NK-92 (cell line): ENCODE results near the gene F8.
"Not testable (repeated sequence)": the region's sequence is repeated elsewhere in the genome, so short reads cannot be mapped to it uniquely, and the experiment has no call there.

Experiments
- DNase-seq: peaks from one replicate; lab custom pipeline; 2025; ENCODE audit not compliant: unreplicated experiment; lab: John Stamatoyannopoulos, UW

Gene F8

DNA sequence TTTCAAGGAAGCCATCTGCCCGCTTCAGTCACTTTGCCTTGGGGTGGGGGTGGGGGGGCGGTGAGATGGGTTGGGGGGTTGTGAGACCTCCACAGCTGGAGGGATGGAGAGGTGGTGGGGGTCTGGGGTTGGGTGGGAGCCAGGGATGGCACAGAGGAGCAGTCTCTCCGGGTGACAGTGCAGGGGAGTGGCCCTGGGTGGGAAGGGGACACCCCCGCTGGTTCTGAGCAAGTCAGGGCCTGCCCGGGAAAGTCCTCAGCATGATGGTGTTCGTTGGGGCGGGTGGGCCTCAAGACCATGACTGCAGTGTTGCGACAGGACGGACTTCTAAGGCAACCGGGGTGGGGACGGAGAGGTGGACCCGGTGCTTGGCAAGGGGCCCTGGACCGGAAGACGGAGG lies 137.0 kb downstream of the F8 start:
- not testable (repeated sequence) for DNase-seq

GRCh38 chrX:154885057-154885456 lies 137.5 kb downstream of the F8 start:
- DNase-seq, result not testable (repeated sequence)

DNA sequence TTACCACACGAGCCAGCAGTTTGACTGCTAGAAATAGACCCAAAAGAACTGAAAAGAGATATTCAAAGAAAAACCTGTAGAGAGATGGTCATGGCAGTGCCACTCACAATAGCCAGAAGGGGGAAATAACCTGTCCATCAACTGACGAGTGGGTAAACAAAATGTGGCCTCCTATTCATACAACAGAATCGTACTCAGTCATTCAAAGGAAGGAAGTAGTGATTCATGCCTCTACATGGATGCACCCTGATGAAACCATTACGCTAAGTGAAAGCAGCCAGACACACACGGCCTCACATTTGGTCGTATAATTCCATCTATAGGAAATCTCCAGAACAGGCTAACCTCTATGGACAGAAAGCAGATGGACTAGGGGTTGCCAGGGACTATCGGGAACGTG lies 138.5 kb downstream of the F8 start:
- not testable (repeated sequence) for DNase-seq

- no peak for DNase-seq
Measured at GRCh38 chrX:154873329-154873728, 149.2 kb downstream of the F8 start.

DNA sequence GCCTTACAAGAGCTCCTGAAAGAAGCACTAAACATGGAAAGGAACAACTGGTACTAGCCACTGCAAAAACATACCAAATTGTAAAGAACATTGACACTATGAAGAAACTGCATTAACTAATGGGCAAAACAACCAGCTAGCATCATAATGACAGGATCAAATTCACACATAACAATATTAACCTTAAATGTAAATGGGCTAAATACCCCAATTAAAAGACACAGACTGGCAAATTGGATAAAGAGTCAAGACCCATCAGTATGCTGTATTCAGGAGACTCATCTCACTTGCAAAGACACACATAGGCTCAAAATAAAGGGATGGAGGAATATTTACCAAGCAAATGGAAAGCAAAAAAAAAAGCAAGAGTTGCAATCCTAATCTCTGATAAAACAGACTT lies 154.0 kb downstream of the F8 start:
- DNase-seq, result not testable (repeated sequence)

DNA sequence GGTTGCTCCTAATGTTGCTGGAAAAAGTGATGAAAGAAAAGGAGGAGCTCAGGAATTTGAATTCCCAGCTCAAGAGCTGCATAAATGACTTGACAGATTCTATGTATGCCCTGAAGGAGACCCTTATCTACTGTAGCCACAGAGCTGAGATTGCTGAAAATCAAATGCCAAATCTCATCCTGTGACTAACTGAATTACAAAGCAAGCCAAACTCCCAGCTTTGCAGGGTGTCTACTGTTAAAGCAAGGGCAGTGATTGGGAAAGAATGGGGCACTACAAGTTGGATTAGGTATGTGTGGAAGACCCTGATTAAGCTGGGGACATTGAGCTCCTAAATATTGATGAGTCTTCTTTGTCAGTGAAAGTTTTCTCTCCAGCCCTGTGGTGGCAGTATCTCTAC lies 167.3 kb downstream of the F8 start:
- no peak for DNase-seq

GRCh38 chrX:154850957-154851611 lies 171.4 kb downstream of the F8 start:
- DNase-seq, result no peak

- DNase-seq, result no peak
Measured at GRCh38 chrX:154840856-154841255, 181.7 kb downstream of the F8 start.

DNA sequence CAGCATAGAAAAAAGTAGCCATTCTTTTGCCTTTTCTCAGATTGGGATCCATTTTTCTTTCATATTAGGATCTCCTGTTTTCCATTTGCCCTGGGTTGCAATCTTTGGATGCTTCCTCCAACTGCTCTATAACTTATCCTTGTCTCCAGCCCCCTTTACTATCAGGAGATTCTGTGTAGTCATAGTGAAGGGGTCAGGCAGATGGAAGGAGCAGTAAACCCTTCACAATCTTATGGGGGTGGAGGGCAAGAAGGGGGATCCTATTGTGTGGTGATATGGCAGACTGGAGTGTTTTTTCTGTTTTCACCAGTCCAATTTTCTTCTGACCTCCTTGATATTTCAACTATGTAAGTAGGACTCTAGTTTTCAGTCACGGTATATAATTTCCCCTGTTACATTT lies 186.4 kb downstream of the F8 start:
- DNase-seq, result no peak

DNA sequence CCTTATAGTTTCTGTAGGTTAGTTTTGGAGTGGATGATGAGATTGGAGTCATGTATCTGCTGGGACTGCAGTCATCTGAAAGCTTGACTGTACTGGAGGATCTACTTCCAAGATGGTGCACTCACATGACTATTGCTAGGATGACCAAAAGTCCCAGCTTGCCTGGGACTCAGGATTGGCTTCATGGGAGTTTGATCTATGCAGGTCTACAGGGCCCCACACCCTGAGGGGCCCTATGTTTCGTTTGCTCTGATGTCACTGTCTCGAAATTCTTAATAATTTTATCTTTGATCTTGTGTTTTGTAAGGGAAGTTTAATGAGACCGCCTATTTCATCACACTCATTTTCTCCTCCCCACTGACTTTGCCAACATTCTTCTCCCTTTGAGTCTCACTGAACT lies 188.0 kb downstream of the F8 start, which contains the start of gene SMIM9:
SMIM9 (minus strand) TSS at position 101 of the 400 bp plus-strand sequence. CDS start 3,806 bp downstream, outside the sequence.
- no peak for DNase-seq

- DNase-seq, result no peak
Measured at GRCh38 chrX:154833746-154834274, 188.7 kb downstream of the F8 start.

- DNase-seq, result no peak
Measured at GRCh38 chrX:154829926-154830442, 192.5 kb downstream of the F8 start.

- no peak for DNase-seq
Measured at GRCh38 chrX:154829134-154829533, 193.4 kb downstream of the F8 start.

GRCh38 chrX:154828016-154828408 lies 194.5 kb downstream of the F8 start:
- no peak for DNase-seq

DNA sequence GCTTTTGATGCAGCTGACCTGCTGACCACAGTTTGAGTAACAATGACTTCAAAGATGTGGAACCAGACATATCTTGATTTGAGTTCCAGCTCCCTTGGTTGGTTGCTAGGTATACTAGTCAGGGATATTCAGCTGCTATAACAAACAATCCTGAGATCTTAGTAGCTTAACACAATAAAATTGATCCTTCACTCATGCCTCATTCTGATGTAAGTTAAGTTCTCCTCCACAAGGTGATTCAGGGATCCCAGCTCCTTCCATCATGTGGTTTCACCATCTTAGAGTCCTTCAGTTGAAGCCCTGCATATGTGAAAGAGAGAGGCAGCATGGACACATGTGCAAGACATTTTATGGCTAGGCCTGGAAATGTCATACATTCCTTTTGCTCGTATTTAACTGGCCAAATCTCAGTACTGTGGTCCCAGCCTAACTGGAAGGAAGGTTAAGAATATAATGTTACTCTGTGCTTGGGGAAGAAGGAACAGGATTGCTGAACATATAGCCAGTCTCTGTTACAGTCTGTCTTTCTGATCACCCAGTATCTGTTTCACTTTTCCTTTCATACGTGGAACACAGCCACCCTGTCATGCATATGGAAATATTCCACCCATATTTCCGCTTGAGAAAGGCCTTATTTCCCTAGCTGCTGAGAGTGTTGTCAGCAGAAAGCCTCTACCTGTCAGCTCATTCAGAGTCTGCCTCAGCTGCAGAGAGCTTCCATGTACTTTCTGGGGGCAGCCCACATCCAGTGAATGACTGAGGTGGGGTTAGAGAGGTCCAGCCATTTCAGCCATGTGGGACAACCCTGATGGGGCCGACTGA lies 195.1 kb downstream of the F8 start:
- no peak for DNase-seq

DNA sequence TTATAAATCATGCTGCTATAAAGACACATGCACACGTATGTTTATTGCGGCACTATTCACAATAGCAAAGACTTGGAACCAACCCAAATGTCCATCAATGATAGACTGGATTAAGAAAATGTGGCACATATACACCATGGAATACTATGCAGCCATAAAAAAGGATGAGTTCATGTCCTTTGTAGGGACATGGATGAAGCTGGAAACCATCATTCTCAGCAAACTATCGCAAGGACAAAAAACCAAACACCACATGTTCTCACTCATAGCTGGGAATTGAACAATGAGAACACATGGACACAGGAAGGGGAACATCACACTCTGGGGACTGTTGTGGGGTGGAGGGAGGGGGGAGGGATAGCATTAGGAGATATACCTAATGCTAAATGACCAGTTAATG lies 196.9 kb downstream of the F8 start:
- not testable (repeated sequence) for DNase-seq

GRCh38 chrX:154824638-154825037 lies 197.9 kb downstream of the F8 start:
- no peak for DNase-seq

DNA sequence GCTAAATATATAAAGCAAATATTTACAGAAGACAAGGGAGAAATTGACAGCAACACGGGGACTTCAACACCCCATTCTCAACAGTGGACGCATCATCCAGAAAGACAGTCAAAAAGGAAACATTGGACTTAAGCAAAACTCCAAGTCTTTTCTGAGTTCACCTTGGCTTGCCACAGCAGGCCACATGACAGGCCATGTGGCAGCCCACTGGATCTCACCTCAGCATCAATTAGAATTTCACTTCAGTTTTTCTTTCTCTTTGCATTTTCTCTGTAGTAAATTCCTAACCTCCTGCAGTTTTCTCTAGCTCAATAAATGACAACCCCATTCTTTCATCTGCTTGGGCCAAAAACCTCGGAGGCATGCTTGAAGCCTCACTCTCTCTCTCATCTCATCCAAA lies 200.5 kb downstream of the F8 start:
- no peak for DNase-seq

DNA sequence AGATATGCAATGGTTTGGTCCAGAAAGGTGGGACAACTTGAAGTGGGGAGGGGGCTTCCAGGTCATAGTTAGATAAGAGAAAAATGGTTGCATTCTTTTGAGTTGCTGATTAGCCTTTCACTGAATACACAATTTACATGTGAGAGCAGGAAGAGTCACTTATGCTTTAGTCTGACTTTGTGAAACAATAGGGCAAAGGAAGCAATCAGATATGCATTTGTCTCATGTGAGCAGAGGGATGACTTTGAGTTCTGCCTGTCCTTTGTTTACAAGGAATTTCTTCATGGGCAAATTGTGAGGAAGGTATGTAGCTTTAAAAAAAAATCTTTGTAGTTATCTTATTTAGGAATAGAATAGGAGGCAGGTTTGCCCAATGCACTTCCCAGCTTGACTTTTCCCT lies 201.0 kb downstream of the F8 start:
- no peak for DNase-seq

- no peak for DNase-seq
Measured at GRCh38 chrX:154819771-154820341, 202.7 kb downstream of the F8 start.

- DNase-seq, result no peak
Measured at GRCh38 chrX:154818916-154819770, 203.4 kb downstream of the F8 start.
